Heart left ventricle (tissue), 13 donors: Measurements from ENCODE around the gene FPR1.

Experiments used
- POLR2A ChIP-seq, 2 donors: fragments of 450-650 bp; IDR thresholded peaks; one replicate each; pipeline ENCODE4 v1.6.1; 2017; ENCODE audit warnings: antibody characterized with exemption in 2 of 2, mild to moderate bottlenecking in 2 of 2, moderate library complexity in 2 of 2
- TF ChIP-seq, protein P1 (sequence below), 12 donors: fragments of 200-600 bp; sonication (generic) in 4 of 12; IDR thresholded peaks; one replicate each; pipeline versions ENCODE4 v1.5.0 to v1.8.0; 2018 to 2022; ENCODE audit warnings: antibody characterized with exemption in 12 of 12, mild to moderate bottlenecking in 5 of 12
- donor health status: ischemic (EF 13 %, LVEDD 7.1; RV severe dilation, severe dysfunction).
- donor health status: DM: no; HTN: yes; CAD: no.
- donor health status: DM: no; HTN: no; CAD: no.
- donor health status: ischemic (EF 25% LVEDD 6.9; RV normal size, moderate dysfunction).
- donor health status: ischemic (EF 25% LVEDD 5.7; RV mildly dilated, moderate dysfunction).
- donor health status: ischemic (EF 35%, LVEDD 5.7; RV mildly dilated, moderate dysfunction).
- donor health status: nonischemic (EF 11% LVEDD 7.7; RV severe dilation, severe dysfunction).
- donor health status: DM: yes; HTN: yes; CAD: no.
- donor health status: PGD.
- donor health status: ischemic (EF 29% LVEDD 5.4; RV normal size, mild dysfunction).
- donor health status: nonischemic (EF 23%, LVEDD 6.1; RV moderate dilation, normal function).

- no peak for TF ChIP-seq POLR2A (IDR thresholded peaks at IDR 0.05)
- TF ChIP-seq, protein P1, sequence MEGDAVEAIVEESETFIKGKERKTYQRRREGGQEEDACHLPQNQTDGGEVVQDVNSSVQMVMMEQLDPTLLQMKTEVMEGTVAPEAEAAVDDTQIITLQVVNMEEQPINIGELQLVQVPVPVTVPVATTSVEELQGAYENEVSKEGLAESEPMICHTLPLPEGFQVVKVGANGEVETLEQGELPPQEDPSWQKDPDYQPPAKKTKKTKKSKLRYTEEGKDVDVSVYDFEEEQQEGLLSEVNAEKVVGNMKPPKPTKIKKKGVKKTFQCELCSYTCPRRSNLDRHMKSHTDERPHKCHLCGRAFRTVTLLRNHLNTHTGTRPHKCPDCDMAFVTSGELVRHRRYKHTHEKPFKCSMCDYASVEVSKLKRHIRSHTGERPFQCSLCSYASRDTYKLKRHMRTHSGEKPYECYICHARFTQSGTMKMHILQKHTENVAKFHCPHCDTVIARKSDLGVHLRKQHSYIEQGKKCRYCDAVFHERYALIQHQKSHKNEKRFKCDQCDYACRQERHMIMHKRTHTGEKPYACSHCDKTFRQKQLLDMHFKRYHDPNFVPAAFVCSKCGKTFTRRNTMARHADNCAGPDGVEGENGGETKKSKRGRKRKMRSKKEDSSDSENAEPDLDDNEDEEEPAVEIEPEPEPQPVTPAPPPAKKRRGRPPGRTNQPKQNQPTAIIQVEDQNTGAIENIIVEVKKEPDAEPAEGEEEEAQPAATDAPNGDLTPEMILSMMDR (IDR thresholded peaks at IDR 0.05), result no peak
Observed at GRCh38 chr19:51784922-51785690, 33.4 kb upstream of the FPR1 start.
